Ectodermal cell (in vitro differentiated cells): Measurements from ENCODE around the gene RAPH1.

Source experiments
- H3K27ac ChIP-seq: 2 replicates; pipeline ENCODE4 v1.7.0; 2013; ENCODE audit warnings: mild to moderate bottlenecking, low read depth, low read length; ENCODE audit not compliant: insufficient read depth, poor library complexity, severe bottlenecking
- H3K27me3 ChIP-seq: 2 replicates; pipeline ENCODE4 v1.7.0; 2013; ENCODE audit warnings: mild to moderate bottlenecking, low read length; ENCODE audit not compliant: insufficient read depth, control insufficient read depth, poor library complexity, severe bottlenecking
- H3K36me3 ChIP-seq: one replicate; pipeline ENCODE4 v1.7.0; 2013; ENCODE audit warnings: low read length; ENCODE audit not compliant: control insufficient read depth, insufficient read depth
- H3K4me1 ChIP-seq: one replicate; pipeline ENCODE4 v1.7.0; 2013; ENCODE audit warnings: low read length; ENCODE audit not compliant: control insufficient read depth, insufficient read depth
- H3K4me3 ChIP-seq: 2 replicates; pipeline ENCODE4 v1.7.0; 2013; ENCODE audit warnings: low read depth, low read length, control low read depth; ENCODE audit not compliant: insufficient read depth
- H3K9me3 ChIP-seq: 2 replicates; pipeline ENCODE4 v1.7.0; 2013; ENCODE audit warnings: mild to moderate bottlenecking, low read length, moderate library complexity; ENCODE audit not compliant: control insufficient read depth
- WGBS, 2 experiments: methylation state at CpG; one replicate each; pipeline ENCODE4 v1.1.7; 2013; ENCODE audit warnings: missing lambda C conversion rate in 2 of 2; 5-methylcytosine and 5-hydroxymethylcytosine counted together

RAPH1 gene

GRCh38 chr2:203453858-203454451, 81.1 kb downstream of the RAPH1 start:
- H3K36me3 ChIP-seq: peaks cover 4% of the 10 kb centered on the region
- 92% methylated on average over 1 of the region's 1 CpG; no CpG with 5 or more reads in 1 of the 2 experiments for WGBS, 2 experiments

GRCh38 chr2:203451689-203452088, 83.4 kb downstream of the RAPH1 start:
- H3K4me3 ChIP-seq: no peak overlapping the region
- peaks cover 4% of the 10 kb centered on the region for H3K36me3 ChIP-seq
- H3K9me3 ChIP-seq: no peaks in the 10 kb centered on the region
- no peaks in the 10 kb centered on the region for H3K4me1 ChIP-seq
- 100% methylated on average over 1 of the region's 1 CpG for WGBS, 2 experiments
- no peak overlapping the region for H3K27ac ChIP-seq
- no peaks in the 10 kb centered on the region for H3K27me3 ChIP-seq

More at GRCh38 chr2:203453858-203454451, 81.1 kb downstream of the RAPH1 start:
- H3K27me3 ChIP-seq: no peaks in the 10 kb centered on the region
- H3K4me1 ChIP-seq: no peaks in the 10 kb centered on the region
- H3K4me3 ChIP-seq: no peak overlapping the region
- H3K27ac ChIP-seq: no peak overlapping the region
- no peaks in the 10 kb centered on the region for H3K9me3 ChIP-seq

GRCh38 chr2:203451011-203451410, 84.1 kb downstream of the RAPH1 start:
- WGBS, 2 experiments: 91 to 97% methylated on average over 2 of the region's 2 CpGs
- Histone ChIP-seq H3K27me3 (no peaks in the 10 kb centered on the region), H3K27ac (no peak overlapping the region), H3K4me1 (no peaks in the 10 kb centered on the region), H3K36me3 (peaks cover 4% of the 10 kb centered on the region), H3K4me3 (no peak overlapping the region), H3K9me3 (no peaks in the 10 kb centered on the region)

- Histone ChIP-seq H3K4me3 (no peak overlapping the region), H3K36me3 (peaks cover 4% of the 10 kb centered on the region)
These were observed 84.5 kb downstream of the RAPH1 start for GRCh38 chr2:203450561-203450960.

GRCh38 chr2:203446780-203447179, 88.3 kb downstream of the RAPH1 start:
- H3K27me3 ChIP-seq: no peaks in the 10 kb centered on the region

More at GRCh38 chr2:203450561-203450960, 84.5 kb downstream of the RAPH1 start:
- H3K4me1 ChIP-seq: no peaks in the 10 kb centered on the region
- no peaks in the 10 kb centered on the region for H3K9me3 ChIP-seq
- WGBS, 2 experiments: 97 to 99% methylated on average over 3 of the region's 3 CpGs
- no peak overlapping the region for H3K27ac ChIP-seq
- H3K27me3 ChIP-seq: no peaks in the 10 kb centered on the region

GRCh38 chr2:203446071-203446481, 89.0 kb downstream of the RAPH1 start:
- Histone ChIP-seq H3K9me3 (no peaks in the 10 kb centered on the region), H3K4me3 (no peak overlapping the region), H3K36me3 (no peaks in the 10 kb centered on the region), H3K27me3 (no peaks in the 10 kb centered on the region), H3K4me1 (no peaks in the 10 kb centered on the region), H3K27ac (no peak overlapping the region)
- 91 to 96% methylated on average over 3 of the region's 3 CpGs for WGBS, 2 experiments

More at GRCh38 chr2:203446780-203447179, 88.3 kb downstream of the RAPH1 start:
- 86 to 91% methylated on average over 3 of the region's 3 CpGs for WGBS, 2 experiments
- no peak overlapping the region for H3K27ac ChIP-seq
- peaks cover 4% of the 10 kb centered on the region for H3K36me3 ChIP-seq
- no peaks in the 10 kb centered on the region for H3K4me1 ChIP-seq
- no peaks in the 10 kb centered on the region for H3K9me3 ChIP-seq
- H3K4me3 ChIP-seq: no peak overlapping the region

GRCh38 chr2:203444738-203445137, 90.4 kb downstream of the RAPH1 start:
- Histone ChIP-seq H3K4me1 (peaks cover 5% of the 10 kb centered on the region), H3K9me3 (no peaks in the 10 kb centered on the region), H3K27me3 (no peaks in the 10 kb centered on the region), H3K27ac (no peak overlapping the region), H3K4me3 (no peak overlapping the region), H3K36me3 (no peaks in the 10 kb centered on the region)
- 93 to 95% methylated on average over 7 of the region's 7 CpGs for WGBS, 2 experiments

GRCh38 chr2:203442463-203442862, 92.6 kb downstream of the RAPH1 start:
- H3K27ac ChIP-seq: no peak overlapping the region
- no peak overlapping the region for H3K4me3 ChIP-seq
- H3K9me3 ChIP-seq: no peaks in the 10 kb centered on the region
- no peaks in the 10 kb centered on the region for H3K27me3 ChIP-seq
- no peaks in the 10 kb centered on the region for H3K36me3 ChIP-seq
- peaks cover 5% of the 10 kb centered on the region for H3K4me1 ChIP-seq
- WGBS, 2 experiments: 94 to 98% methylated on average over 5 of the region's 5 CpGs

- no peak overlapping the region for H3K4me3 ChIP-seq
- no peaks in the 10 kb centered on the region for H3K27me3 ChIP-seq
- H3K27ac ChIP-seq: no peak overlapping the region
- 97 to 98% methylated on average over 3 of the region's 3 CpGs for WGBS, 2 experiments
- peaks cover 5% of the 10 kb centered on the region for H3K4me1 ChIP-seq
- no peaks in the 10 kb centered on the region for H3K9me3 ChIP-seq
- no peaks in the 10 kb centered on the region for H3K36me3 ChIP-seq
These were observed 93.6 kb downstream of the RAPH1 start for GRCh38 chr2:203441463-203441862.

- no peak overlapping the region for H3K27ac ChIP-seq
- 91 to 96% methylated on average over 4 of the region's 4 CpGs for WGBS, 2 experiments
- no peaks in the 10 kb centered on the region for H3K9me3 ChIP-seq
- peaks cover 5% of the 10 kb centered on the region for H3K4me1 ChIP-seq
- H3K4me3 ChIP-seq: no peak overlapping the region
- H3K36me3 ChIP-seq: no peaks in the 10 kb centered on the region
- no peaks in the 10 kb centered on the region for H3K27me3 ChIP-seq
These were observed 94.4 kb downstream of the RAPH1 start for GRCh38 chr2:203440671-203441070.
